MCF 10A (cell line): ENCODE results near the gene CXCR4. TPM values are rescaled to one million over a fixed set of nuclear protein-coding genes. Genes with fewer than 3 reads are reported as not detected.
A peak's percentile ranks its signal among the peaks of the same experiment; 100 is the strongest.

Experiments used
- BruUV-seq: library from RNA; stranded (reverse); fragments of 400-500 nt; replicated peaks from 2 replicates; lab custom pipeline; 2021; lab: Mats Ljungman, UMichigan
- CTCF ChIA-PET: fragments of 300-600 bp; sonication (Branson Sonifier 250); formaldehyde crosslinking; extraction: SDS; loops from one replicate; lab custom pipeline; 2021; ENCODE audit warnings: antibody characterized with exemption, inconsistent platforms; lab: Yijun Ruan, JAX
- POLR2A ChIA-PET: fragments of 300-600, 350-650 bp; sonication (Branson Sonifier 250); formaldehyde crosslinking; extraction: SDS; loops from one replicate; lab custom pipeline; 2020; ENCODE audit warnings: antibody characterized with exemption, inconsistent platforms; lab: Yijun Ruan, JAX
- DNase-seq: peaks from one replicate; pipeline ENCODE4 v3.0.0-alpha.2; 2018; ENCODE audit not compliant: unreplicated experiment
- H3K27ac Mint-ChIP-seq: one replicate; pipeline ENCODE4 v1.8.0; 2022; ENCODE audit warnings: mild to moderate bottlenecking, low read depth, mixed read lengths; ENCODE audit not compliant: unreplicated experiment
- H3K27me3 Mint-ChIP-seq: one replicate; pipeline ENCODE4 v1.8.0; 2022; ENCODE audit warnings: mixed read lengths; ENCODE audit not compliant: insufficient read depth, unreplicated experiment
- H3K36me3 Mint-ChIP-seq: one replicate; pipeline ENCODE4 v1.8.0; 2022; ENCODE audit warnings: mild to moderate bottlenecking, moderate library complexity, mixed read lengths; ENCODE audit not compliant: insufficient read depth, unreplicated experiment
- H3K4me1 Mint-ChIP-seq: one replicate; pipeline ENCODE4 v1.8.0; 2022; ENCODE audit warnings: mixed read lengths; ENCODE audit not compliant: insufficient read depth, unreplicated experiment
- H3K4me3 Mint-ChIP-seq: one replicate; pipeline ENCODE4 v1.8.0; 2022; ENCODE audit warnings: mild to moderate bottlenecking, moderate library complexity, mixed read lengths; ENCODE audit not compliant: unreplicated experiment
- H3K9me3 Mint-ChIP-seq: one replicate; pipeline ENCODE4 v1.8.0; 2022; ENCODE audit warnings: mixed read lengths; ENCODE audit not compliant: unreplicated experiment
- CTCF ChIP-seq: fragments of 200-600 bp; IDR thresholded peaks from one replicate; pipeline ENCODE4 v1.8.0; 2022; ENCODE audit warnings: antibody characterized with exemption, mild to moderate bottlenecking; ENCODE audit not compliant: unreplicated experiment
- intact Hi-C: fragments of 100-400 bp; cut with micrococcal nuclease; formaldehyde crosslinking; loops from 2 replicates; pipeline ENCODE4 v1.14.1; 2022
- total RNA-seq: library from RNA; stranded (reverse); gene quantifications from 2 replicates; pipeline ENCODE4 v1.2.3, GENCODE V29; 2022

The CXCR4 gene
- total RNA-seq, 1 experiment from 2014 or later: 1.1 TPM

GRCh38 chr2:136112317-136113208 is 5.4 kb downstream of the CXCR4 start:
- peaks cover 18% of the 10 kb centered on the region for H3K4me1 Mint-ChIP-seq
- POLR2A ChIA-PET: interaction anchor here (0.5 to 1.8 kb wide), 2 partner anchors 24 to 53 kb away, joined by 4 to 5 read pairs; no protein-coding TSS in a partner anchor
- intact Hi-C loops: no loop called here
- no peaks in the 10 kb centered on the region for H3K9me3 Mint-ChIP-seq
- CTCF ChIA-PET: no interaction called here
- TF ChIP-seq CTCF: no peak
- no TSS peak for BruUV-seq
- DNase-seq: no peak
- no peaks in the 10 kb centered on the region for H3K27me3 Mint-ChIP-seq
- peaks cover 17% of the 10 kb centered on the region for H3K36me3 Mint-ChIP-seq
- no peak overlapping the region for H3K27ac Mint-ChIP-seq
- H3K4me3 Mint-ChIP-seq: no peak overlapping the region

GRCh38 chr2:136111711-136112110 is 6.2 kb downstream of the CXCR4 start:
- Mint-ChIP-seq H3K27ac (no peak overlapping the region), H3K4me3 (no peak overlapping the region), H3K27me3 (no peaks in the 10 kb centered on the region), H3K36me3 (peaks cover 17% of the 10 kb centered on the region), H3K9me3 (no peaks in the 10 kb centered on the region), H3K4me1 (peaks cover 18% of the 10 kb centered on the region)
- no TSS peak for BruUV-seq
- DNase-seq: no peak
- TF ChIP-seq CTCF: no peak
- ChIA-PET CTCF (no interaction called here), POLR2A (interaction anchor here (1.8 kb wide), 1 partner anchor 25 kb away, joined by 5 read pairs; no protein-coding TSS in a partner anchor)
- intact Hi-C loops: no loop called here

DNA sequence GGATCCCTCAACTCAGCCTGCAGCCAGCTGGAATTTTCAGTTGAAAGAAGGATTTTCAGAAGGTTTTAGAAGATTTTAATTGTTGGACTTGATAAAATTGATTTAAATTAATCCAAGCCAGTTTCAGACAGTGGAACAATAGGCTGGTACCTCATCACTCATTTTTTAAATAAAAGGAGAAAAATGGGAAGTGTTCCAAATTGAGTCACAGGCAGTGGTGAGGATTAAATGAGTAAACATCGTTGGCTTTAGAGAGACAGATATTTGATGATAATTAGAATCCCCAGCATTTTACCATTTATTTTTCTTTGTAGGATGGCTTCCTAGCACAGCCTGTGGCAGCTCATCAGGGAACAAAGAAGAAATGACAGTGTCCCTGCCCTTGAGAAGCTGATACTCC is 7.4 kb downstream of the CXCR4 start:
- Mint-ChIP-seq H3K4me1 (peaks cover 18% of the 10 kb centered on the region), H3K36me3 (peaks cover 11% of the 10 kb centered on the region), H3K9me3 (no peaks in the 10 kb centered on the region), H3K27ac (no peak overlapping the region), H3K4me3 (no peak overlapping the region), H3K27me3 (no peaks in the 10 kb centered on the region)
- peak; percentile 33 for DNase-seq
- intact Hi-C loops: no loop called here
- TF ChIP-seq CTCF: no peak
- BruUV-seq: no TSS peak
- POLR2A ChIA-PET: no interaction called here
- CTCF ChIA-PET: interaction anchor here (1.0 kb wide), 1 partner anchor 266 kb away, joined by 3 read pairs; no protein-coding TSS in a partner anchor

GRCh38 chr2:136108463-136108862 is 9.5 kb downstream of the CXCR4 start:
- Mint-ChIP-seq H3K9me3 (no peaks in the 10 kb centered on the region), H3K27ac (no peak overlapping the region), H3K36me3 (peaks cover 2% of the 10 kb centered on the region), H3K4me3 (no peak overlapping the region), H3K27me3 (no peaks in the 10 kb centered on the region), H3K4me1 (peaks cover 15% of the 10 kb centered on the region)
- DNase-seq: no peak
- ChIA-PET POLR2A (interaction anchor here (0.7 kb wide), 1 partner anchor 13 kb away, joined by 3 read pairs; no protein-coding TSS in a partner anchor), CTCF (interaction anchor here (0.5 to 0.9 kb wide), 4 partner anchors 9 to 266 kb away, joined by 3 to 4 read pairs (median 4); no protein-coding TSS in a partner anchor)
- intact Hi-C loops: no loop called here
- TF ChIP-seq CTCF: no peak
- no TSS peak for BruUV-seq
